A673 (cell line): ENCODE data around the gene SRRM3. TPM values are rescaled to one million over a fixed set of nuclear protein-coding genes. Genes with fewer than 3 reads are reported as not detected.
"Not testable (repeated sequence)": the region's sequence is repeated elsewhere in the genome, so short reads cannot be mapped to it uniquely, and the experiment has no call there.

Experiments used
- BruUV-seq: library from RNA; stranded (reverse); fragments of 400-500 nt; replicated peaks from 2 replicates; lab custom pipeline; 2021; lab: Mats Ljungman, UMichigan
- CTCF ChIA-PET: fragments of 300-600 bp; sonication (Branson Sonifier 250); formaldehyde crosslinking; loops from one replicate; lab custom pipeline; 2022; ENCODE audit warnings: antibody characterized with exemption; lab: Charles Lee
- POLR2A ChIA-PET: fragments of 300-600 bp; sonication (Branson Sonifier 250); formaldehyde crosslinking; loops from one replicate; lab custom pipeline; 2022; ENCODE audit warnings: antibody characterized with exemption; ENCODE audit not compliant: low non-redundant PET; lab: Charles Lee
- DNase-seq: peaks from one replicate; pipeline ENCODE4 v3.0.0-alpha.2; 2015; ENCODE audit warnings: low spot score
- H3K27ac ChIP-seq: fragments of 200-600 bp; sonication (generic); 2 replicates; pipeline ENCODE4 v1.5.1; 2016; ENCODE audit warnings: mixed run types, low read depth, mild to moderate bottlenecking, mixed read lengths, antibody characterized with exemption, low read length; ENCODE audit not compliant: poor library complexity, severe bottlenecking
- H3K27me3 ChIP-seq: fragments of 200-600 bp; sonication (generic); replicated peaks from 2 replicates; pipeline ENCODE4 v1.6.1; 2017; ENCODE audit warnings: mixed run types, low read depth, mild to moderate bottlenecking, mixed read lengths, antibody characterized with exemption, low read length; ENCODE audit not compliant: insufficient read depth, poor library complexity
- H3K36me3 ChIP-seq: fragments of 200-600 bp; sonication (generic); 2 replicates; pipeline ENCODE4 v1.6.1; 2016; ENCODE audit warnings: mixed run types, mild to moderate bottlenecking, mixed read lengths, antibody characterized with exemption, low read length; ENCODE audit not compliant: insufficient read depth, poor library complexity, severe bottlenecking
- H3K4me1 ChIP-seq: fragments of 200-600 bp; sonication (generic); 2 replicates; pipeline ENCODE4 v1.6.1; 2017; ENCODE audit warnings: mixed run types, mild to moderate bottlenecking, mixed read lengths, antibody characterized with exemption, low read length; ENCODE audit not compliant: insufficient read depth, poor library complexity, severe bottlenecking
- H3K4me3 ChIP-seq: fragments of 200-600 bp; sonication (generic); 2 replicates; pipeline ENCODE4 v1.5.1; 2016; ENCODE audit warnings: low read depth, mixed run types, mild to moderate bottlenecking, mixed read lengths, low read length; ENCODE audit not compliant: poor library complexity, severe bottlenecking
- H3K9me3 ChIP-seq: fragments of 200-600 bp; sonication (generic); 2 replicates; pipeline ENCODE4 v1.6.1; 2016; ENCODE audit warnings: mixed run types, low read depth, mild to moderate bottlenecking, mixed read lengths, antibody characterized with exemption, low read length; ENCODE audit not compliant: poor library complexity, severe bottlenecking
- EZH2 ChIP-seq: fragments of 200-600 bp; sonication (generic); IDR thresholded peaks from 2 replicates; pipeline ENCODE4 v1.6.1; 2017; ENCODE audit warnings: borderline replicate concordance, low read depth, mild to moderate bottlenecking, mixed read lengths, antibody characterized with exemption, low read length; ENCODE audit not compliant: poor library complexity, severe bottlenecking
- intact Hi-C: fragments of 100-400 bp; cut with micrococcal nuclease; formaldehyde crosslinking; loops from one replicate; pipeline ENCODE4 v1.10.0; 2022; ENCODE audit not compliant: unreplicated experiment
- total RNA-seq: library from RNA; stranded (reverse); gene quantifications from 2 replicates; pipeline ENCODE4 v1.2.3, GENCODE V29; 2021

Gene SRRM3
- total RNA-seq, 1 experiment from 2014 or later: 1.8 TPM

DNA sequence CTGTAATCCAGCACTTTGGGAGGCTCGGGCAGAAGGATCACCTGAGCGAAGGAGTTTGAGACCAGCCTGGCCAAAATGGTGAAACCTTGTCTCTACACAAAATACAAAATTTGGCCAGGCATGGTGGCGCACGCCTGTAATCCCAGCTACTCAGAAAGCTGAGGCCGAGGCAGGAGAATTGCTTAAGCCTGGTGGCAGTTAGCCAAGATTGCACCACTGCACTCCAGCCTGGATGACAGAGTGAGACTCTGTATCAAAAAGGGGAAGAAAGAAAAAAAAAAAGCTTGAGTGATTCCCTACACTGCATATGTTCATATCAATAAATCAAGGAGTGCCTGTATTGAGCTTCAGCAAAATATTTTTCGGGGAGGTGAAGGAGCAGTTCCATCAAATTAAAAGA, 45.8 kb upstream of the SRRM3 start:
- peak; percentile 57 for DNase-seq
- no TSS peak for BruUV-seq
- no peak for TF ChIP-seq EZH2
- ChIA-PET POLR2A (no interaction called here), CTCF (no interaction called here)
- H3K9me3 ChIP-seq: no peaks in the 10 kb centered on the region
- H3K36me3 ChIP-seq: no peaks in the 10 kb centered on the region
- H3K4me3 ChIP-seq: no peak overlapping the region
- intact Hi-C loops: no loop called here
- no peaks in the 10 kb centered on the region for H3K4me1 ChIP-seq
- no peak overlapping the region for H3K27ac ChIP-seq
- H3K27me3 ChIP-seq: no peaks in the 10 kb centered on the region

DNA sequence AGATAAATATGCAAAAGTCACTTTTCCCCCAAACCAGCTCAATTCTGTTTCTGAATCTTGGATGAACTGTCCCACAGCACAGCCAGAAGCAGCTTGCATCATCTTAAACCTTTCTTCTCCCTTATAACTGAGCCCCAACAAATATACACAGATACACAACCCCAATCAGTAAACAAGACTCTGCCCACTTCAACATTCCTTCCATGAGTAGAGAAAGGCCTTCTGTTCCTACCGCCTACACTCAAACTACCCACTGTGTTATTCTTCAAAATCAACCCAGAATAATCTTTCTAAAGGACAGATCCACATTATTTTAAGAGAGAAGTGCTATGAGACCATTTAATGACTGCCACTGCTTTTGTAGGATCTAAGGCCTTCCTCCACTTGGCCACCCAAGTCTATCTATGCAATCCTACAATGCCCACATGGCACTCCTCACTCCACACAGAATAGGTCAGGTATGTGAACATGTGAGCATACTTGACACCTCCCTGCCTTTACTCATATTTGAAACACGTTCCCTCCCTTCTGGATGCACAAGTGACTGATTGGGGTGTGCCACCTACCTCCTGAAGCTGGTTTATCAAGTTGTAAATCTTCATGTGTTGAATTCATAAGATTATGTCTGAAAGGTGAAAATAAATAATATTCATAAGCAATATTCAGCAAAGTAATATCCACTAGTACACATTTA, 44.6 kb upstream of the SRRM3 start:
- DNase-seq, POLR2A ChIA-PET, H3K4me1 ChIP-seq, H3K9me3 ChIP-seq, H3K4me3 ChIP-seq, BruUV-seq, H3K27me3 ChIP-seq, CTCF ChIA-PET, H3K36me3 ChIP-seq, H3K27ac ChIP-seq, intact Hi-C loops: not testable (repeated sequence)

DNA sequence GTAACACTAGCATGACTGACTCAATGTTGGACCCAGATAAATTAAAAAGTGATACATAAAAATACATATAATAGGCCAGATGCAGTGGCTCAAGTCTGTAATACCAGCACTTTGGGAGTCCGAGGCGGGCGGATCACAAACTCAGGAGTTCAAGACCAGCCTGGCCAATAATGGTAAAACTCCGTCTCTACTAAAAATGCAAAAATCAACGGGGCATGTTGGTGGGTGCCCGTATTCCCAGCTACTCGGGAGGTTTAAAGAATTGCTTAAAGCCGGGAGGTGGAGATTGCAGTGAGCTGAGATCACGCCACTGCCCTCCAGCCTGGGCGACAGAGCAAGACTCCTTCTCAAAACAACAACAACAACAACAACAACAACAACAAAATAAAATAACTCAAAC, 43.3 kb upstream of the SRRM3 start:
- DNase-seq, H3K27ac ChIP-seq, H3K36me3 ChIP-seq, H3K27me3 ChIP-seq, CTCF ChIA-PET, H3K9me3 ChIP-seq, intact Hi-C loops, H3K4me1 ChIP-seq, H3K4me3 ChIP-seq, BruUV-seq, POLR2A ChIA-PET: not testable (repeated sequence)

DNA sequence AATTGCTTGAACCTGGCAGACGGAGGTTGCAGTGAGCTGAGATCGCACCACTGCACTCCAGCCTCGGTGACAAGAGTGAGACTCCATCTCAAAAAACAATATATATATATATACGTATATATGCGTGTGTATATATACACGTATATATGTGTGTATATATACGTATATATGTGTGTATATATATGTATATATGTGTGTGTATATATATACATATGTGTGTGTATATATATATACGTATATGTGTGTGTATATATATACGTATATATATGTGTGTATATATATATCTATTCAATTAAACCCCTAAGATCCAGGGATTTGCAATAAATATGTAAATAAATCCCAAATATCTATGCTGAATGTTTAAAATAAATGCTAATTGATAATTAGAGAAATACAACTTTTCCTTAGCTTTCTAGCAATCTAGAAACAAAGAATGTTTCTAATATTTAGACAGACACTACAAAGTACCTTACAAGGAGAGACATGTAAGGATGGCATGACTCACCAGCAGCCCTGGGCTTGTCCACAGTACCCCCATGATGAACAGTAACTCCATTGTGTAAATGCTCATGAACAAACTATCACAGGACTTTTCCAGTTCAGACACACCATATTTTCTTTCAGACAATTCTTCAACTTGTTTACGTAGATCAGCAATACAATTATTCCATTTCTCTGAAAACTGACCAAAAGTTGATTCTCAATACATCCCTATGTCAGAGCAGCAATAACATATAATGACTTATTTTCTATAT, 39.1 kb upstream of the SRRM3 start:
- H3K36me3 ChIP-seq, H3K9me3 ChIP-seq, BruUV-seq, CTCF ChIA-PET, intact Hi-C loops, DNase-seq, H3K27ac ChIP-seq, H3K27me3 ChIP-seq, H3K4me3 ChIP-seq, H3K4me1 ChIP-seq: not testable (repeated sequence)
- POLR2A ChIA-PET: interaction anchor here (0.7 kb wide), 1 partner anchor 12 kb away, joined by 3 read pairs; no protein-coding TSS in a partner anchor

DNA sequence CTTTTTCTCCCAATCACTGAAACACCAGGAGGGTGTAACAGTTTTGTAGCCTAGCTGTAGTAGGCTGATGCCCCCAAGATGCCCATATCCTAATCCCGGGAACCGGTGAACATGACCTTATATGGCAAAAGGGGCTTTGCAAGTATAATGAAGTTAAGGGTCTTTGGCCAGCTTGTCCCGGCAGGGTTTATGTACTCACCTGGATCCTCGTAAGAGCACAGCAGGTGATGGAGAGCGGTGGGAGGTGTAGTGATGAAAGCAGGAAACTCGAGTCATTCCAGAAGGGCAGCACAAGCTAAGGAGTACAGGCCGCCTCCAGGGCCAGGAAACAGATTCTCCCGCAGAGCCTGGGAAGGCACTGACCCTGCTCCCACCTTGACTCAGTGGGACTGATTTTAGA, 37.9 kb upstream of the SRRM3 start:
- POLR2A ChIA-PET, H3K27ac ChIP-seq, H3K4me3 ChIP-seq, H3K9me3 ChIP-seq, BruUV-seq, H3K36me3 ChIP-seq, DNase-seq, H3K27me3 ChIP-seq, H3K4me1 ChIP-seq, intact Hi-C loops: not testable (repeated sequence)
- CTCF ChIA-PET: interaction anchor here (0.6 kb wide), 1 partner anchor 150 kb away, joined by 4 read pairs; no protein-coding TSS in a partner anchor
